MM.1S (cell line): ENCODE results near the gene CLRN3.

Experiments
- DNase-seq: peaks from one replicate; pipeline ENCODE4 v3.0.0-alpha.2; 2015
- H2AFZ ChIP-seq: fragments of 300-600 bp; sonication (generic); 2 replicates; pipeline ENCODE4 v1.6.0; 2016; ENCODE audit warnings: antibody characterized with exemption, low read length
- H3F3A ChIP-seq: fragments of 300-600 bp; sonication (generic); 2 replicates; pipeline ENCODE4 v1.6.1; 2016; ENCODE audit warnings: mild to moderate bottlenecking, antibody characterized with exemption, low read length, moderate library complexity, mixed read lengths; ENCODE audit not compliant: insufficient read depth
- H3K27ac ChIP-seq: fragments of 300-600 bp; sonication (generic); 2 replicates; pipeline ENCODE4 v1.5.1; 2016; ENCODE audit warnings: mild to moderate bottlenecking, low read length
- H3K27me3 ChIP-seq: fragments of 300-600 bp; sonication (generic); replicated peaks from 2 replicates; pipeline ENCODE4 v1.6.0; 2016; ENCODE audit warnings: low read length; ENCODE audit not compliant: insufficient read depth
- H3K36me3 ChIP-seq: fragments of 300-600 bp; sonication (generic); replicated peaks from 2 replicates; pipeline ENCODE4 v1.6.1; 2016; ENCODE audit warnings: mild to moderate bottlenecking, low read length, mixed read lengths; ENCODE audit not compliant: insufficient read depth
- H3K4me1 ChIP-seq: fragments of 300-600 bp; sonication (generic); 2 replicates; pipeline ENCODE4 v1.6.1; 2016; ENCODE audit warnings: low read length, mixed read lengths
- H3K4me2 ChIP-seq: fragments of 300-600 bp; sonication (generic); 2 replicates; pipeline ENCODE4 v1.6.0; 2016; ENCODE audit warnings: low read depth, low read length
- H3K4me3 ChIP-seq: fragments of 300-600 bp; sonication (generic); 2 replicates; pipeline ENCODE4 v1.5.1; 2016; ENCODE audit warnings: low read length, mixed read lengths
- H3K79me2 ChIP-seq: fragments of 300-600 bp; sonication (generic); 2 replicates; pipeline ENCODE4 v1.6.1; 2016; ENCODE audit warnings: mixed run types, low read length, mixed read lengths
- H3K9ac ChIP-seq: fragments of 300-600 bp; sonication (generic); 2 replicates; pipeline ENCODE4 v1.6.1; 2016; ENCODE audit warnings: low read length, mixed read lengths
- H3K9me2 ChIP-seq: fragments of 300-600 bp; sonication (generic); replicated peaks from 2 replicates; pipeline ENCODE4 v1.6.1; 2016; ENCODE audit warnings: mild to moderate bottlenecking, low read length, mixed read lengths; ENCODE audit not compliant: insufficient read depth
- H3K9me3 ChIP-seq: fragments of 300-600 bp; sonication (generic); replicated peaks from 2 replicates; pipeline ENCODE4 v1.6.1; 2016; ENCODE audit warnings: mild to moderate bottlenecking, low read length, mixed read lengths; ENCODE audit not compliant: insufficient read depth
- H4K20me1 ChIP-seq: fragments of 300-600 bp; sonication (generic); 2 replicates; pipeline ENCODE4 v1.6.1; 2016; ENCODE audit warnings: mild to moderate bottlenecking, low read length, moderate library complexity, mixed read lengths; ENCODE audit not compliant: insufficient read depth
- CTCF ChIP-seq: fragments of 300-600 bp; sonication (generic); IDR thresholded peaks from 2 replicates; pipeline ENCODE4 v1.5.1; 2016; ENCODE audit warnings: antibody characterized with exemption, low read length, mixed read lengths
- EZH2 ChIP-seq: fragments of 300-600 bp; sonication (generic); optimal IDR thresholded peaks from 2 replicates; pipeline ENCODE3; 2017; ENCODE audit warnings: low read depth, mild to moderate bottlenecking, antibody characterized with exemption, low read length, mixed read lengths
- EZH2phosphoT487 ChIP-seq: fragments of 300-600 bp; sonication (generic); IDR thresholded peaks from 2 replicates; pipeline ENCODE4 v1.6.1; 2018; ENCODE audit warnings: antibody characterized with exemption, low read length

The CLRN3 gene

GRCh38 chr10:127909716-127910463 lies 17.1 kb upstream of the CLRN3 start:
- no peaks in the 10 kb centered on the region for H4K20me1 ChIP-seq
- H3K4me3 ChIP-seq: no peak overlapping the region
- H3K9me2 ChIP-seq: no peaks in the 10 kb centered on the region
- no peak overlapping the region for H3K9ac ChIP-seq
- TF ChIP-seq EZH2 (no peak), EZH2phosphoT487 (no peak), CTCF (no peak)
- no peak for DNase-seq
- H3K79me2 ChIP-seq: no peaks in the 10 kb centered on the region
- H3K27ac ChIP-seq: no peak overlapping the region
- H3K4me2 ChIP-seq: no peak overlapping the region
- no peak overlapping the region for H2AFZ ChIP-seq
- H3K36me3 ChIP-seq: no peaks in the 10 kb centered on the region
- H3K9me3 ChIP-seq: no peaks in the 10 kb centered on the region
- no peaks in the 10 kb centered on the region for H3F3A ChIP-seq
- H3K4me1 ChIP-seq: 0 out of 2 replicates have a peak, but pooled peaks cover 4% of the 10 kb centered on the region
- peaks cover 7% of the 10 kb centered on the region; the same call in 1 of the 2 replicates for H3K27me3 ChIP-seq

GRCh38 chr10:127908959-127909267 lies 16.2 kb upstream of the CLRN3 start:
- Histone ChIP-seq H3K9ac (no peak overlapping the region), H3K27me3 (peaks cover 7% of the 10 kb centered on the region; the same call in 1 of the 2 replicates), H2AFZ (no peak overlapping the region), H3K27ac (no peak overlapping the region), H3K9me2 (no peaks in the 10 kb centered on the region), H4K20me1 (no peaks in the 10 kb centered on the region), H3K9me3 (no peaks in the 10 kb centered on the region), H3K4me3 (no peak overlapping the region), H3F3A (no peaks in the 10 kb centered on the region), H3K36me3 (no peaks in the 10 kb centered on the region), H3K79me2 (no peaks in the 10 kb centered on the region), H3K4me1 (0 out of 2 replicates have a peak, but pooled peaks cover 4% of the 10 kb centered on the region), H3K4me2 (no peak overlapping the region)
- DNase-seq: no peak
- no peak for TF ChIP-seq CTCF
- TF ChIP-seq EZH2: no peak
- no peak for TF ChIP-seq EZH2phosphoT487

GRCh38 chr10:127908106-127908958 lies 15.6 kb upstream of the CLRN3 start:
- H3K9ac ChIP-seq: no peak overlapping the region
- 0 out of 2 replicates have a peak, but pooled peaks cover 4% of the 10 kb centered on the region for H3K4me1 ChIP-seq
- H3K9me2 ChIP-seq: no peaks in the 10 kb centered on the region
- no peaks in the 10 kb centered on the region for H3K9me3 ChIP-seq
- no peaks in the 10 kb centered on the region for H3K36me3 ChIP-seq
- no peak for DNase-seq
- no peaks in the 10 kb centered on the region for H3K79me2 ChIP-seq
- no peak overlapping the region for H2AFZ ChIP-seq
- H3F3A ChIP-seq: no peaks in the 10 kb centered on the region
- H3K27ac ChIP-seq: no peak overlapping the region
- H3K4me2 ChIP-seq: peak overlapping the region; percentile 69; the same call in 1 of the 2 replicates
- no peaks in the 10 kb centered on the region for H4K20me1 ChIP-seq
- TF ChIP-seq CTCF (no peak), EZH2 (no peak), EZH2phosphoT487 (no peak)
- peaks cover 7% of the 10 kb centered on the region; the same call in 1 of the 2 replicates for H3K27me3 ChIP-seq
- no peak overlapping the region for H3K4me3 ChIP-seq
